ENCODE data around the gene PLXNA2. TPM values are rescaled to one million over a fixed set of nuclear protein-coding genes. Genes with fewer than 3 reads are reported as not detected.

PLXNA2 gene
- total RNA-seq, 8 experiments from 2014 or later, result 14.3 to 50.5 (median 34.1) TPM

- H3K4me1 ChIP-seq (replicated peaks in 1 of 2), result peaks cover 59 to 83% of the 10 kb centered on the region in 2 donors
- H3K4me3 ChIP-seq, result no peak overlapping the region
- 6 to 100% (median 27%) methylated on average over 1 to 10 of the region's 13 CpGs; no CpG with 5 or more reads in 2 of the 10 experiments for WGBS, 10 experiments
- in situ Hi-C loops (cut with MboI; ENCODE audit: low pct_unique_long_range_greater_than_20kb in 2 of 9, low sequenced_read_pairs in 9 of 9, unreplicated experiment in 9 of 9), result loop anchor here in 7 of 9 experiments (25.0 kb wide), 8 partner anchors 89 to 986 kb away; no protein-coding TSS in a partner anchor
- H3K27ac ChIP-seq, result peak overlapping the region; percentile 44 to 48
- peak in 5 of 8 experiments; percentile 74 to 89 (median 86) for ATAC-seq (replicated peaks in 6 of 8)
These were observed 17.9 kb downstream of the PLXNA2 start for GRCh38 chr1:208225954-208226937.

GRCh38 chr1:208224192-208224713, 19.9 kb downstream of the PLXNA2 start:
- ATAC-seq (replicated peaks in 6 of 8), result peak in 3 of 8 experiments; percentile 3 to 6 (median 6)
- Histone ChIP-seq H3K4me3 (no peak overlapping the region), H3K4me1 (replicated peaks in 1 of 2) (peaks cover 55 to 70% of the 10 kb centered on the region in 2 donors), H3K27ac (no peak overlapping the region)
- in situ Hi-C loops (cut with MboI; ENCODE audit: low pct_unique_long_range_greater_than_20kb in 2 of 9, low sequenced_read_pairs in 9 of 9, unreplicated experiment in 9 of 9), result no loop called here
- WGBS, 10 experiments, result 20 to 100% (median 49%) methylated on average over 1 to 10 of the region's 10 CpGs; no CpG with 5 or more reads in 3 of the 10 experiments

GRCh38 chr1:208223136-208223535, 21.0 kb downstream of the PLXNA2 start:
- Histone ChIP-seq H3K4me1 (replicated peaks in 1 of 2) (peaks cover 53 to 65% of the 10 kb centered on the region in 2 donors), H3K4me3 (no peak overlapping the region), H3K27ac (no peak overlapping the region)
- 20 to 100% (median 93%) methylated on average over 1 to 8 of the region's 8 CpGs for WGBS, 10 experiments
- ATAC-seq (replicated peaks in 6 of 8), result no peak
- in situ Hi-C loops (cut with MboI; ENCODE audit: low pct_unique_long_range_greater_than_20kb in 2 of 9, low sequenced_read_pairs in 9 of 9, unreplicated experiment in 9 of 9), result no loop called here

GRCh38 chr1:208222376-208223126, 21.6 kb downstream of the PLXNA2 start:
- Histone ChIP-seq H3K27ac (no peak overlapping the region), H3K4me1 (replicated peaks in 1 of 2) (peaks cover 47 to 60% of the 10 kb centered on the region in 2 donors), H3K4me3 (no peak overlapping the region)
- in situ Hi-C loops (cut with MboI; ENCODE audit: low pct_unique_long_range_greater_than_20kb in 2 of 9, low sequenced_read_pairs in 9 of 9, unreplicated experiment in 9 of 9), result no loop called here
- no peak for ATAC-seq (replicated peaks in 6 of 8)
- 63 to 100% (median 90%) methylated on average over 1 to 13 of the region's 14 CpGs; no CpG with 5 or more reads in 3 of the 10 experiments for WGBS, 10 experiments

- no peak overlapping the region for H3K27ac ChIP-seq
- peaks cover 34 to 47% of the 10 kb centered on the region in 2 donors for H3K4me1 ChIP-seq (replicated peaks in 1 of 2)
- peak in 2 of 8 experiments; percentile 4 to 12 for ATAC-seq (replicated peaks in 6 of 8)
- H3K4me3 ChIP-seq, result no peak overlapping the region
- WGBS, 10 experiments, result 83 to 100% (median 100%) methylated on average over 1 of the region's 1 CpG; no CpG with 5 or more reads in 6 of the 10 experiments
- in situ Hi-C loops (cut with MboI; ENCODE audit: low pct_unique_long_range_greater_than_20kb in 2 of 9, low sequenced_read_pairs in 9 of 9, unreplicated experiment in 9 of 9), result no loop called here
These were observed 22.9 kb downstream of the PLXNA2 start for GRCh38 chr1:208221291-208221622.

GRCh38 chr1:208219659-208220282, 24.4 kb downstream of the PLXNA2 start:
- in situ Hi-C loops (cut with MboI; ENCODE audit: low pct_unique_long_range_greater_than_20kb in 2 of 9, low sequenced_read_pairs in 9 of 9, unreplicated experiment in 9 of 9), result no loop called here
- H3K27ac ChIP-seq, result no peak overlapping the region
- WGBS, 10 experiments, result 70 to 93% (median 84%) methylated on average over 2 to 14 of the region's 15 CpGs; no CpG with 5 or more reads in 2 of the 10 experiments
- peak in 3 of 8 experiments; percentile 91 to 95 (median 94) for ATAC-seq (replicated peaks in 6 of 8)
- no peak overlapping the region for H3K4me3 ChIP-seq
- peaks cover 19 to 32% of the 10 kb centered on the region in 2 donors for H3K4me1 ChIP-seq (replicated peaks in 1 of 2)

- Histone ChIP-seq H3K27ac (no peak overlapping the region), H3K4me3 (no peak overlapping the region), H3K4me1 (replicated peaks in 1 of 2) (peaks cover 13 to 26% of the 10 kb centered on the region in 2 donors)
- 60 to 100% (median 92%) methylated on average over 1 to 5 of the region's 5 CpGs; no CpG with 5 or more reads in 4 of the 10 experiments for WGBS, 10 experiments
- in situ Hi-C loops (cut with MboI; ENCODE audit: low pct_unique_long_range_greater_than_20kb in 2 of 9, low sequenced_read_pairs in 9 of 9, unreplicated experiment in 9 of 9), result no loop called here
- ATAC-seq (replicated peaks in 6 of 8), result peak in 2 of 8 experiments; percentile 17 to 29
These were observed 25.0 kb downstream of the PLXNA2 start for GRCh38 chr1:208219098-208219658.

- in situ Hi-C loops (cut with MboI; ENCODE audit: low pct_unique_long_range_greater_than_20kb in 2 of 9, low sequenced_read_pairs in 9 of 9, unreplicated experiment in 9 of 9), result no loop called here
- H3K4me1 ChIP-seq (replicated peaks in 1 of 2), result peaks cover 9 to 19% of the 10 kb centered on the region in 2 donors
- no peak overlapping the region for H3K27ac ChIP-seq
- no peak overlapping the region for H3K4me3 ChIP-seq
- 83 to 100% (median 97%) methylated on average over 1 to 9 of the region's 12 CpGs for WGBS, 10 experiments
- ATAC-seq (replicated peaks in 6 of 8), result no peak
These were observed 25.7 kb downstream of the PLXNA2 start for GRCh38 chr1:208218237-208219097.

- Histone ChIP-seq H3K4me3 (no peak overlapping the region), H3K27ac (no peak overlapping the region), H3K4me1 (replicated peaks in 1 of 2) (peaks cover 6 to 15% of the 10 kb centered on the region in 2 donors)
- in situ Hi-C loops (cut with MboI; ENCODE audit: low pct_unique_long_range_greater_than_20kb in 2 of 9, low sequenced_read_pairs in 9 of 9, unreplicated experiment in 9 of 9), result no loop called here
- 89 to 100% (median 100%) methylated on average over 1 to 3 of the region's 10 CpGs; no CpG with 5 or more reads in 3 of the 10 experiments for WGBS, 10 experiments
- ATAC-seq (replicated peaks in 6 of 8), result no peak
These were observed 26.4 kb downstream of the PLXNA2 start for GRCh38 chr1:208217781-208218180.

- 94 to 100% (median 100%) methylated on average over 1 to 16 of the region's 16 CpGs; no CpG with 5 or more reads in 3 of the 10 experiments for WGBS, 10 experiments
- Histone ChIP-seq H3K27ac (no peak overlapping the region), H3K4me3 (no peak overlapping the region), H3K4me1 (replicated peaks in 1 of 2) (peaks cover 8 to 10% of the 10 kb centered on the region in 2 donors)
- ATAC-seq (replicated peaks in 6 of 8), result no peak
- in situ Hi-C loops (cut with MboI; ENCODE audit: low pct_unique_long_range_greater_than_20kb in 2 of 9, low sequenced_read_pairs in 9 of 9, unreplicated experiment in 9 of 9), result no loop called here
These were observed 27.4 kb downstream of the PLXNA2 start for GRCh38 chr1:208216806-208217205.

GRCh38 chr1:208216062-208216461, 28.1 kb downstream of the PLXNA2 start:
- 70 to 100% (median 100%) methylated on average over 1 of the region's 1 CpG for WGBS, 10 experiments
- ATAC-seq (replicated peaks in 6 of 8), result no peak

More at GRCh38 chr1:208216062-208216461, 28.1 kb downstream of the PLXNA2 start:
- H3K4me3 ChIP-seq, result no peak overlapping the region
- peaks cover 6 to 10% of the 10 kb centered on the region in 2 donors for H3K4me1 ChIP-seq (replicated peaks in 1 of 2)
- H3K27ac ChIP-seq, result no peak overlapping the region
- in situ Hi-C loops (cut with MboI; ENCODE audit: low pct_unique_long_range_greater_than_20kb in 2 of 9, low sequenced_read_pairs in 9 of 9, unreplicated experiment in 9 of 9), result no loop called here

Data from motor neuron (in vitro differentiated cells).